Bronchial epithelial cell (primary cell): ENCODE data around the gene BTNL3. TPM values are rescaled to one million over a fixed set of nuclear protein-coding genes. Genes with fewer than 3 reads are reported as not detected.

Source experiments
- DNase-seq: peaks from one replicate; pipeline ENCODE4 v3.0.0-alpha.2; 2010; ENCODE audit warnings: low read depth
- FAIRE-seq: peaks from 2 replicates; lab custom pipeline; 2011; peaks lifted over from hg19 to GRCh38; lab: Jason Lieb, UNC
- H3K27me3 ChIP-seq: 2 replicates; pipeline ENCODE4 v1.5.1; 2011; ENCODE audit warnings: low read length; ENCODE audit not compliant: control insufficient read depth, insufficient read depth
- H3K36me3 ChIP-seq: 2 replicates; pipeline ENCODE4 v1.5.1; 2011; ENCODE audit warnings: low read length; ENCODE audit not compliant: control insufficient read depth, insufficient read depth
- H3K4me3 ChIP-seq: 2 replicates; pipeline ENCODE4 v1.5.1; 2011; ENCODE audit warnings: mild to moderate bottlenecking, low read depth, low read length, control low read depth
- CTCF ChIP-seq: IDR thresholded peaks from 2 replicates; pipeline ENCODE4 v1.5.1; 2011; ENCODE audit warnings: mild to moderate bottlenecking, moderate library complexity, low read length, control low read depth, inconsistent platforms; ENCODE audit not compliant: insufficient read depth, severe bottlenecking
- total RNA-seq: library from RNA; depleted of rRNA; stranded (reverse); fragments of >200 nt; gene quantifications from 2 replicates; pipeline ENCODE4 v1.2.1, GENCODE V29; 2014

The BTNL3 gene
- total RNA-seq, 1 donor from 2014 or later, result not detected

DNA sequence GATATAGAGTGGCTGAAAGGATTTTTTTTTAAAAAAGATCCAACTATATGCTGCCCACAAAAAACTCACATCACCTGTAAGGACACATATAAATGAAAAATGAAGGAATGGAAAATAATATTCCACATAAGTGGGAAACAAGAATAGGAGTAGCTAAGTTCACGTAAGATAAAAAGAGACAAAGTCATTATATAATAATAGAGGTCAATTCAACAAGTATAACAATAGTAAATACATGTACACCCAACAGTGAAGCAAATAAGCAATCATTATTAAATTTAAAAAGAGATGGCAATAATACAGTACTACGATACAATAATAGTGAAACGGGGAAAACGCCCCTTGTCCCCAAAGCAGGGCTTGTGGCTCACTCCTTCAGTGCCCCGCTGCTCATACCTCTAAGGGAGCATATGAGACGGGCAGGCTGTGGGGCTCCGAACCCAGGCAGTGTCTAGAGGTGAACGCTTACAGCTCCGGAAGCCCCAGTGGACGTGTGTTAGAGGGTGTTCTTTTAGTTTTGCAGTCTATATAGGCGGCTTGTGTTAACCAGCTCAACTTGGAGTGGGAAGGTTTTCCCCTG, 38.9 kb downstream of the BTNL3 start:
- Histone ChIP-seq H3K36me3 (no peaks in the 10 kb centered on the region), H3K27me3 (no peaks in the 10 kb centered on the region), H3K4me3 (no peak overlapping the region)
- no peak for DNase-seq
- FAIRE-seq, result no peak
- TF ChIP-seq CTCF, result no peak

- H3K36me3 ChIP-seq, result no peaks in the 10 kb centered on the region
- H3K27me3 ChIP-seq, result no peaks in the 10 kb centered on the region
- H3K4me3 ChIP-seq, result no peak overlapping the region
- no peak for TF ChIP-seq CTCF
- FAIRE-seq (peak; percentile 64), DNase-seq (no peak)
Measured at GRCh38 chr5:181028032-181028819, 39.6 kb downstream of the BTNL3 start.

DNA sequence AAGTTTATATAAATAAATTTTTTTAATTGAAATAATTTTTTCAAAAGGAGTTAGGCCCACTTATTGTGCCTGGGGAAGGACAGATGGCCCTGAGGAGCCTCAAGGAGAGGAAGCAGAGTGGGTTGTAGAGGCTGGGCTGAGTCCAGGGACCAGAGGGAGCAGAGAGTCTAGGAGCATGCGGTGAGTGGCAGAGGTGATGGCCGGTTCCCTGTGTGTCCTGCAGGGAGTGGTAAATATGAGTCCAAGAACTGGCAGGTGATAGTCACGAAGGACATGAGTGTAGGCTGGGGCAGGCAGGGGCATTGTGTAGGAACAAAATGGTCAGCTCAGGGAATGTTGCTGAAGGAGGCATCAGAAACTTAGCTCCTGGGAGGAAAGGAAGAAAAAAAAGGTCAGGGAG, 43.1 kb downstream of the BTNL3 start:
- TF ChIP-seq CTCF, result no peak
- FAIRE-seq, result no peak
- H3K36me3 ChIP-seq, result no peaks in the 10 kb centered on the region
- H3K4me3 ChIP-seq, result no peak overlapping the region
- H3K27me3 ChIP-seq, result no peaks in the 10 kb centered on the region
- no peak for DNase-seq

GRCh38 chr5:181035991-181036815, 47.6 kb downstream of the BTNL3 start:
- no peaks in the 10 kb centered on the region for H3K27me3 ChIP-seq
- FAIRE-seq (no peak), DNase-seq (no peak)
- no peaks in the 10 kb centered on the region for H3K36me3 ChIP-seq
- no peak overlapping the region for H3K4me3 ChIP-seq
- no peak for TF ChIP-seq CTCF

- Histone ChIP-seq H3K27me3 (no peaks in the 10 kb centered on the region), H3K36me3 (no peaks in the 10 kb centered on the region), H3K4me3 (no peak overlapping the region)
- DNase-seq (no peak), FAIRE-seq (no peak)
- no peak for TF ChIP-seq CTCF
Measured at GRCh38 chr5:181036816-181037364, 48.2 kb downstream of the BTNL3 start.
